GM19397 (cell line): ENCODE measurements around the gene HIVEP2.

Experiments
- ATAC-seq: cut with Tn5 transposase; IDR thresholded peaks from one replicate; pipeline ENCODE4 v1.9.1; 2021; ENCODE audit warnings: mild to moderate bottlenecking, moderate library complexity; ENCODE audit not compliant: unreplicated experiment

Gene HIVEP2

GRCh38 chr6:142712231-142712630 is 232.7 kb downstream of the HIVEP2 start:
- ATAC-seq, result no peak

GRCh38 chr6:142708651-142709050 is 236.3 kb downstream of the HIVEP2 start:
- ATAC-seq, result no peak

- no peak for ATAC-seq
Measured at GRCh38 chr6:142707255-142707654, 237.7 kb downstream of the HIVEP2 start.

- no peak for ATAC-seq
Measured at GRCh38 chr6:142706210-142706609, 238.8 kb downstream of the HIVEP2 start.

GRCh38 chr6:142705054-142705453 is 239.9 kb downstream of the HIVEP2 start:
- no peak for ATAC-seq

GRCh38 chr6:142702501-142703460 is 242.2 kb downstream of the HIVEP2 start:
- ATAC-seq, result no peak
